IPS-18c (cell line): ENCODE results near the gene CTXND2.
"Not testable (repeated sequence)": the region's sequence is repeated elsewhere in the genome, so short reads cannot be mapped to it uniquely, and the experiment has no call there.

Source experiments
- H3K4me3 ChIP-seq: 2 replicates; pipeline ENCODE4 v1.7.0; 2013; ENCODE audit warnings: low read depth, mild to moderate bottlenecking, low read length, moderate library complexity; ENCODE audit not compliant: insufficient read depth
- H3K9me3 ChIP-seq: one replicate; pipeline ENCODE4 v1.6.1; 2013; ENCODE audit warnings: mild to moderate bottlenecking, low read length, moderate library complexity; ENCODE audit not compliant: control insufficient read depth, insufficient read depth

CTXND2 gene

DNA sequence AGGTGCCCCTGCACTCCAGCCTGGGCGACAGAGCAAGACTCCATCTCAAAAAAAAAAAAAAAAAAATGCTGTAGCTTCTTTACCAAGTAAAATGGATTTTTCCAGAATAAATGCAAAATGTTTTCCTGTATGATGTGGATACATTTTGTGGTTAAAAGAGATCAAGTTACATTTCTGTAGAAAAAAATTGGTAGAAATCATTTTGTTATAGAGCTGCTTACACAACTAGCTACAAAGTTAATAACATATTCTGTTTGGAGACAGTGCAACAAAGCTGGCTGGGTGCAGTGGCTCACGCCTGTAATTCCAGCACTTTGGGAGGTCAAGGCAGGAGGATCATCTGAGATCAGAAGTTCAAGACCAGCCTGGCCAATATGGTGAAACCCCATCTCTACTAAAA, 8.0 kb upstream of the CTXND2 start:
- not testable (repeated sequence) for H3K9me3 ChIP-seq

DNA sequence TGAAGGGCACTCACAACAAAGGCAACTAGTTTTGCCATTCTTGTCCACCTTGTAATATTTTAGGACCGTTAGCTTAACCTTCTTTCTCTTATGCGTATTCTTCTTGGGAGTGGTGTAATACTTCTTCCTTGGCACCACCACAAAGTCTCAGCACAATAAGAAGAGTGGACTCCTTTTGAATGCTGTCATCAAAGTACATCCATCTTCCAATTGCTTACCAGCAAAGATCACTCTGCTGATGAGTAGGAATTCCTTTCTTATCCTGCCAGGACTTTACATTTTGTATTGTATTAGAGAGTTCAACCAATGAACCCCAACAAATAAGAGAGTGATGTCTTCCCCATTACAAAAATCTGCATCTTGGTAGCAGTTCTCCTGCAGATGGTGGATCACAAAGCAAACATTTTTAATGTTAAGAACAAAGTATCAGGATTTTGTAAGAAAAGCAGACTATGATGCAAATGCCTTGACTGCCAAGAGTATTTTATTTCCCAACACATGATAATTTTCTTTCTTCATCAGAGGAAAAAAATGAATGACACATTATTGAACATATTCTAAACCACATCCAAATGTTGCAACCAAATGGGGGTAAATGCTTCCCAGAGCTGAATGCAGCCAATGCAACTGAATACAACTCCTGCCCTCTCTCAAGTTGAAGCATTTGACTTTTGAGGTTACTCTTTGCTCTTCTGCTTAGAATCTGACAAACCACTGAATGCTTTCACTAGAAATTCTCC, 5.4 kb upstream of the CTXND2 start:
- Histone ChIP-seq H3K9me3 (no peaks in the 10 kb centered on the region), H3K4me3 (no peak overlapping the region)

More for the DNA sequence above, 8.0 kb upstream of the CTXND2 start:
- not testable (repeated sequence) for H3K4me3 ChIP-seq

DNA sequence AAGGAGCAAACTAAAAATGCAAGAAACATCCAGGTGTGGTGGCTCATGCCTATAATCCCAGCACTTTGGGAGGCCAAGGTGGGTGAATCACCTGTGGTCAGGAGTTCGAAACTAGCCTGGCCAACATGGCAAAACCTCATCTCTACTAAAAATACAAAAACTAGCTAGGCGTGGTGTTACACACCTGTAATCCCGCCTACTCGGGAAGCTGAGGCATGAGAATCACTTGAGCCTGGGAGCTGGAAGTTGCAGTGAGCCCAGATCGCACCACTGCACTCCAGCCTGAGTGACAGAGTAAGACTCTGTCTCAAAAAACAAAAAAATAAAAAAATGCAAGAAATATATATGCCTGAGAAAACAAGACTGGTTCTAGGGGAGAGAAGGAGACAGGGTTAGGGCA, 3.8 kb upstream of the CTXND2 start:
- not testable (repeated sequence) for H3K4me3 ChIP-seq, H3K9me3 ChIP-seq

DNA sequence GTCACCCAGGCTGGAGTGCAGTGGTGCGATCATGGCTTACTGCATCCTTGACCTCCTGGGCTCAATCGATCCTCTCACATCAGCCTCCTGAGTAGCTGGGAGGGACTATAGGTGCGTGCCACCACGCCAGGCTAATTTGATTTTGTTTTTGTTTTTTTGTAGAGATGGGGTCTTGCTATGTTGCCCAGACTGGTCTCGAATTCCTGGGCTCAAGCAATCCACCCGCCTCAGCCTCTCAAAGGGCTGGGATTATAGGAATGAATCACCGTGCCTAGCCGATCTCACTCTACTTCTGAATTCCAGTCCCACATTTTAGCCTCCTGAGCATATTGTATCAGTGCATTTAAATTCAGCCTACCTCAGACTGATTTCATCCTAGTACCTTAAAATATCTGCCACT, 1.8 kb downstream of the CTXND2 start:
- Histone ChIP-seq H3K9me3 (no peaks in the 10 kb centered on the region), H3K4me3 (no peak overlapping the region)

DNA sequence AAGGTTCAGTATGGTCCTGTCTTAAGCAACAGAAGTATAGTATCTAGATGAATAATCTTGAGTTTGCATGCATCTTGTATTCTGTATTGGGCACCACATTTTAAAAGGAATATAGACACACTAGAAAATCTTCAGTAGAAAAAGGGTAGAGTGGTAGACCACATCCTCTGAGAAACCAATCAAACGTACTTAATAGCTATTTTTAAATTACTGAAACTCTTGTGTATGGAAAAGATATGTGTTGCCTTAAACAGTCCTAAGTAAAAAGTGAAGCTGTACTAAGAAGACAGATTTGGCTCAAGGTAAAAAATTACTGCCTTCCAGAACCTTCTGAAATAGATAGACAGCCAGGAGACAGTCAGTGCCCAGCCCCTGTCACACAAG, 3.1 kb downstream of the CTXND2 start:
- Histone ChIP-seq H3K4me3 (no peak overlapping the region), H3K9me3 (no peaks in the 10 kb centered on the region)

DNA sequence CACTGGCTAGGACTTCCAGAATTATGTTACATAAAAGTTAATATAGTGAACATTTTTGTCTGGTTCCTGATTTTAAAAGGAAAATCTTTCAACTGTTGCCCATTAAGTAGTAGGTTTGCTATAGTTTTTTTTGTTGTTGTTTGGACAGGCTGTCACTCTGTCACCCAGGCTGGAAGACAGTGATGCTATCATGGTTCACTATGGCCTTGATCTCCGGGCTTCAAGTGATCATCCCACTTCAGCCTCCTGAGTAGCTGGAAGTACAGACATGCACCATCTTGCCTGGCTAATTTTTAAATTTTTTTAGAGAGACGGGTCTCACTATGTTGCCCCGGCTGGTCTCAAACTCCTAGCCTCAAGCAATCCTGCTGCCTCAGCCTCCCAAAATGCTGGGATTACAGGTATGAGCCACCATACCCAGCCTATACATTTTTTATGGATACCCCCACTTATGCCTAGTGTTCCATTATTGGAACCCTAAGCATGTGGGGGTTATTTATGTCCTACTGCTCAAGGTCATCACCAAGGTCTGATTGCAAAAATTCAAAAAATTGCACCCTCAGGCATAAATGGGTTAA, 6.5 kb downstream of the CTXND2 start:
- Histone ChIP-seq H3K9me3 (peaks cover 2% of the 10 kb centered on the region), H3K4me3 (no peak overlapping the region)

DNA sequence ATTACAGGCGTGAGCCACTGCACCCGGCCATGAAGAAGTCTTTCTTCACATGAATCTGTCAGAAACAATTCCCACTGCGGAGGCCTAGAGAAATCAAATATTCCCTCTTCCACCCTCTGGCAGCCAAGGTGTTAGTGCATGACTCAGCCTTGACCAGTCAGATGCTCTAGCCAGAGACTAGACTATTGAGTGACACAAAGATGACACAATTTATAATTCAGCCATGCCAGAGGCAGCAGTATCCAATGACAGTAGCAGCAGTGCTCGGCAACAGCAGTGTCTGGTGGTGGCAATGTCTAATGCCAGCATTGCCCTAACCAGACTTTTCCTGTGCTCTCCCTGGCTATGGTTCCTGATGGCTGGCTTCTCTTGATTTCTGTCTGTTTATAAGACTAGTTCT, 8.7 kb downstream of the CTXND2 start:
- peaks cover 2% of the 10 kb centered on the region for H3K9me3 ChIP-seq
- no peak overlapping the region for H3K4me3 ChIP-seq

DNA sequence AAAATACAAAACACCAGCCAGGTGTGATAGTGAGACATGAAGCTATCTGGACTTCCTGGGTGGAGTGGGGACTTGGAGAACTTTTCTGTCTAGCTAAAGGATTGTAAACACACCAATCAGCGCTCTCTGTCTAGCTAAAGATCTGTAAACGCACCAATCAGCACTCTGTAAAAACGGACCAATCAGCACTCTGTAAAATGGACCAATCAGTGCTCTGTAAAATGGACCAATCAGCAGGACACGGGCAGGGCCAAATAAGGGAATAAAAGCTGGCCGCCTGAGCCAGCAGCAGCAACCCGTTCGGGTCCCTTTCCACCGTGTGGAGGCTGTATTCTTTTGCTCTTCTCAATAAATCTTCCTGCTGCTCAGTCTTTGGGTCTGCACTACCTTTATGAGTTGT, 12.9 kb downstream of the CTXND2 start:
- H3K9me3 ChIP-seq, H3K4me3 ChIP-seq: not testable (repeated sequence)

DNA sequence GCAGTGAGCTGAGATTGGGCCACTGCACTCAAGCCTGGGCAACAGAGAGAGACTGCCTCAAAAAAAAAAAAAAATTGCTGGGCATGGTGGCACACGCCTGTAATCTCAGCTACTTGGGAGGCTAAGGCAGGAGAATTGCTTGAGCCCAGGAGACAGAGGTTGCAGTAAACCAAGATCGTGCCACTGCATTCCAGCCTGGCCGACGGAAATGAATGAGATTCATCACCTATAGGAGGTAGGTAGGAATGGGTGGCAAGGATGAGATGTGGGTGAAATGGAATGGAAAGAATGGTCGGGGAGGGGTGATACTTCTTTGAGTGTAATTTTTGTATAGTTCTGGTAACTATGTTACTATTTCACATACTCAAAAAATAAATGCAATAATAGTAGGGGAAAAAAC, 15.4 kb downstream of the CTXND2 start:
- Histone ChIP-seq H3K4me3 (no peak overlapping the region), H3K9me3 (peaks cover 4% of the 10 kb centered on the region)

DNA sequence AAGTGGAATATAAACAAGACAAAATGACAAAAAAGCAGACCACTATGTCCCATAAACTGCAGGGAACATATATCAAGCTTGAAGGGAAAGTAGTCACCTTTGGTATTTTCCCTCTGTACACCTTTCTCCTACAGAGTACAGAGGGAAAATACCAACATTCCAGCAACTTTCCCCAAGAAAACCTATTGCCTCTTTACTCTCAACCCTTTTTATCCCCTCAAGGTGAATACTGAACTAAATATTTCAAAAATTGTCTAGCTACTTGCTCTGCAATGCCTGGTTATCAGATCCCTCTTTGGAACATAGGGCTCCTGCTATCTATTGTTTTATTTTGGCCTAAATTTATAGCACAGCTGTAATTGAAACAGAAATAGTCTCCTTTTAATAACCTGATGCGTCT, 15.8 kb downstream of the CTXND2 start:
- peaks cover 4% of the 10 kb centered on the region for H3K9me3 ChIP-seq
- H3K4me3 ChIP-seq: no peak overlapping the region

DNA sequence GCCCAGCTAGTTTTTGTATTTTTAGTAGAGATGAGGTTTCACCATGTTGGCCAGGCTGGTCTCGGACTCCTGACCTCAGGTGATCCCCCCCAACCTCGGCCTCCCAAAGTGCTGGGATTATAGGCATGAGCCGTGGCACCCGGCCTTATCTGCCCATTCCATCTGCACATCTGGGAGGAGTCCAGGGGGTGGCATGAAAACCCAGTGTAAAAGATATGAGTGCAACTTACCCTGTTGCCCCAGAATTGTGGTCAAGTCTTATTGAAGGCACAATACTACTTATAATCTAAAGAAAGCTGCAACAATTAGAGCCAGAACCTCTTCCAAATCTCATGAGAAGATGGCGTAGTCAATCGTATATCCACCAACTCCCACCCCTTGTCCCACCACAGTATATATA, 18.4 kb downstream of the CTXND2 start:
- Histone ChIP-seq H3K9me3 (peaks cover 4% of the 10 kb centered on the region), H3K4me3 (no peak overlapping the region)

DNA sequence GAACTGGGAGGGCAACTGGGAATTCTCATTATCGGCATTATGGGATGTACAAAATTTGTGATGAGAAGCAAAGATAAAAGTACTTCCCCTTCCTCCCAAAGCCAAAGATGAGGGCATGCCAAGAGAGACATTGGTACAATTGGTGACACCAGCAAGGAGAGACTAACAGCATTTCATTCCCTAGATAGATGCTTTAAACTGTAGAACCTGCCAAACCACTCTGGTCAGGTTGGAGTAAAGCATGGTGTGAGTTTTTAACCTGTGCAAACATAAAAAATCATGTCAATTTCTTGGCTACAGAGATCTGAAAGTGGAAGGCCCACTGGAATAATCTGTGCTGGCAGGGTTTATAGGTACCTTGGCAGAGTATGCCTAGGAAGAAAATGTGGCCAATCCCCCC, 19.4 kb downstream of the CTXND2 start:
- H3K4me3 ChIP-seq: no peak overlapping the region
- H3K9me3 ChIP-seq: peaks cover 4% of the 10 kb centered on the region

DNA sequence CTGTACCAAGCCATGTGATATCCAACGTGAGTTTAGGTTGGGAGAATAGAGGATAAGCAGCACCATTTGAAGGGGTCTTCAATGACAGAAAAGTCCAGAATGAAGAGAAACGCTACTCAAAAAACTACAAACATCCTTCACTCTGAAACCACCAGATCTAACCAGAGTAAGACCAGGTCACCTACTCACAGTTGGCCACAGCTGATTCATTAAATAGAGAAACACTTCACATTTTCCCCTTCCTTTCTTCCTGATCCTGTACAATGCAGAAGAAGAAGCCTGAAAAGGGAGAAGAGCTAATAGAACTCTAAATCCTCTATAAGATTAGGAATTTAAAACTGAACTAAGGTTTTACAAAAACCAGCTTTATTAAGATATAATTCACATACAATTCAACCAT, 19.9 kb downstream of the CTXND2 start:
- Histone ChIP-seq H3K9me3 (peaks cover 4% of the 10 kb centered on the region), H3K4me3 (no peak overlapping the region)

DNA sequence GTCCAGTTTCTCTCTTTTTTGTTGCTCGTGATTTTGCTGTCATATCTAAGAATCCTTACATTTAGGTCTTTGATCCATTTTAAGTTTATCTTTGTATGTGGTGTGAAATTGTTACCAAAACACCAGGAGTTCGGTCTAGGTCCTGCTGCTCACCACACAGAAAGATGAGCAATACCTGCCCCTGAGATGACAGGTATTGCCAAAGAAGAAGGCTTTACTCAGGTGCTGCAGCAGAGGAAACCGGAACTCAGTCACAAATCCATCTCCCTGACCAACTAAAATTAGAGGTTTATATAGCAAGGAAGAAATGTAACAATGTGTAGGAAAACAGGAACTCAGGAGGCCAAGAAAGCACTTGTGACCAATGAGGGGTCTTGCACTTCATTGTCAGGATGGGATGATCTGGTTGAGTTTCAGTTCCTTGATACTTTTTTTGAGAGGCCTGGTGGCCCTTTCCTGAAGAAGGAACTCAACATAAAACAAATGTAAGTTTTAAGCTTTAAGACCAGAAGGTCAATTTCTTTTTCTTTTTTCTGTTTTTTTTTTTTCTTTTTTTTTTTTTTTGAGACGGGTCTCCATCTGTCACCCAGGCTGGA, 22.7 kb downstream of the CTXND2 start:
- H3K9me3 ChIP-seq: peaks cover 2% of the 10 kb centered on the region
- no peak overlapping the region for H3K4me3 ChIP-seq

DNA sequence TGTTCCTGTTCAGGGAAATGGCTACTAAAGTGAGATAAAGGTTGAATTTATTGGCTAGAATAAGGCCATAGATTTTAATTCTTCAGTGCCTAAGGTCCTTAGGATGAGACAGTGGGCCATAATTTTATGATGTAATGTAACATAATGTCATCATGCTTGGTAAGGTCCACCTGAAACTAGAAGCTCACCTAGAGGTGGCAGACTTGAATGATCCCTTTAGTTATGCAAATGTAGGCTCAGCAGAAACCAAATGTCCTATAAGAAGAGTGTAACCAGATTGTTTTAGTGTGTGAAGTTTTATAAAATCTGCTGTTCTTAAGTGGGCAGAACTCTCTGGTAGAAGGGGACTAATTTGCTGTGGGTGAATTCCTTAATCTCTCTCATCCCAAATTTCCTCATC, 25.7 kb downstream of the CTXND2 start:
- peaks cover 2% of the 10 kb centered on the region for H3K9me3 ChIP-seq
- H3K4me3 ChIP-seq: no peak overlapping the region

DNA sequence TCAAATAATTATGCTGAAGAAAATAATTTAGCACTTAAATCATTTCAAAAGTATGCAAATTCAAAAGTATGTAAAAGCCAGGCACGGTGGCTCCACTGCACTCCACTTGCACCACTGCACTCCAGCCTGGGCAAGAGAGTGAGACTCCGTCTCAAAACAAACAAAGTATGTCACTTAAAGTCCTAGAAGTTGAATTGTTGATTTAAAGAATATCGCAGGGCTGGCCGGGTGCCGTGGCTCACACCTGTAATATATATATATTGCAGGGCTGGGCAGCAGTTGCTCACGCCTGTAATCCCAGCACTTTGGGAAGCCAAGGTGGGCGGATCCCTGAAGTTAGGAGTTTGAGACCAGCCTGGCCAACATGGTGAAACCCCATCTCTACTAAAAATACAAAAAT, 30.5 kb downstream of the CTXND2 start:
- H3K9me3 ChIP-seq: no peaks in the 10 kb centered on the region
- H3K4me3 ChIP-seq: no peak overlapping the region

DNA sequence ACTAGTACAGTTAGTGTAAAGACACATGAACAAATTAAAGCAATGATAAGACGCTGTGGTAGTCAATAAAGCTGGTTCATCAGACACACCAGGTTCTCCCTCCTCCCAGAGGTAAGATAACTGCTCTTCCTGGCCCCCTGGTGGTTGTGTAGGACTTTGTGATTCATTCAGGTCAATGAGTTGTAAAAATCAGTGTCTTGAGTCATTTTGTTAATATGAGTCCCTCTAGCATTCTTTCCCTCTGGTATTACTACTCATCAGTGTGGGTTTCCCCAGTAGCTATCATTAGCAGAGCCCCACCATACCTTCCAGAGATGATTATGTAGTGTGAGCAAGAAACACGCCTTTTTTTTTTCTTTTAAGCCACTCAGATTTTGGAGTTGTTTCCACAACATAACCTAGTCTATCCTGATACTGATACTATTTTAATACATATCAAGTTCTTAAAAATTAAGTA, 35.6 kb downstream of the CTXND2 start:
- Histone ChIP-seq H3K9me3 (no peaks in the 10 kb centered on the region), H3K4me3 (no peak overlapping the region)

DNA sequence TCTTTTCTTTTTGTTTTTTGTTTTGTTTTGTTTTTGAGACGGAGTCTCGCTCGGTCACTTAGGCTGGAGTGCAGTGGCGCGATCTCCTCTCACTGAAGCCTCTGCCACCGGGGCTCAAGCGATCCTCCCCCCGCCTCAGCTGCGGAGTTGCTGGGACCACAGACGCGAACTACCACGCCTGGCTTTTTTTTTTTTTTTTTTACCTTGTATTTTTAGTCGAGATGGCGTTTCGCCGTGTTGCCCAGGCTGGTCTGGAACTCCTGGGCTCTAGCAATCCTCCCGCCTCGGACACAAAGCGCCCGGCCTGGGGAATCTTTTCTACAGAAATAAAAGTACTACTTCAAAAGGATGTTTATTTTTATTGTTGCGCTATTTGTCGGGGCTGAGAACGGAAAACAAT, 38.1 kb downstream of the CTXND2 start:
- no peak overlapping the region for H3K4me3 ChIP-seq
- H3K9me3 ChIP-seq: peaks cover 3% of the 10 kb centered on the region
